Right atrium auricular region (tissue), 2 donors: ENCODE data around the gene SKI. TPM values are rescaled to one million over a fixed set of nuclear protein-coding genes. Genes with fewer than 3 reads are reported as not detected.

ENCODE experiments used
- DNase-seq: peaks from one replicate; pipeline ENCODE4 v3.0.0-alpha.2; 2019; ENCODE audit warnings: low spot score
- H3K27ac ChIP-seq, 2 donors: fragments of 200-600 bp; sonication (generic); 1 replicate in 1 of 2; 2 replicates in 1 of 2; pipeline ENCODE4 v1.5.1; 2016 to 2019
- H3K27me3 ChIP-seq, 2 donors: fragments of 200-600 bp; sonication (generic); one replicate each; pipeline versions ENCODE4 v1.5.1 to v1.6.0; 2017 to 2019
- H3K36me3 ChIP-seq: fragments of 200-600 bp; sonication (generic); one replicate; pipeline ENCODE4 v1.5.1; 2016
- H3K4me1 ChIP-seq, 2 donors: fragments of 200-600 bp; sonication (generic); one replicate each; pipeline versions ENCODE4 v1.5.1 to v1.6.0; 2017 to 2019
- H3K4me3 ChIP-seq, 2 donors: fragments of 200-600 bp; sonication (generic); 1 replicate in 1 of 2; 2 replicates in 1 of 2; pipeline ENCODE4 v1.5.1; 2017 to 2019; ENCODE audit warnings: mild to moderate bottlenecking in 1 of 2, moderate library complexity in 1 of 2
- H3K9me3 ChIP-seq, 2 donors: fragments of 200-600 bp; sonication (generic); one replicate each; pipeline ENCODE4 v1.5.1; 2019
- CTCF ChIP-seq, 2 donors: fragments of 200-600 bp; sonication (generic); IDR thresholded peaks; one replicate each; pipeline ENCODE4 v1.5.1; 2019; ENCODE audit warnings: antibody characterized with exemption in 2 of 2
- total RNA-seq, 2 donors: library from RNA; depleted of rRNA; stranded (reverse); fragments of >200 nt; gene quantifications; one replicate each; pipeline ENCODE4 v1.1.0, GENCODE V29; 2016

SKI gene
- total RNA-seq, 2 donors from 2014 or later = 36.7 to 57.2 TPM

GRCh38 chr1:2342384-2343022 is 114.4 kb downstream of the SKI start:
- no peak for TF ChIP-seq CTCF (IDR thresholded peaks at IDR 0.05)
- Histone ChIP-seq H3K4me1 (no peaks in the 10 kb centered on the region), H3K27me3 (no peaks in the 10 kb centered on the region), H3K4me3 (no peak overlapping the region), H3K9me3 (no peaks in the 10 kb centered on the region), H3K36me3 (no peaks in the 10 kb centered on the region), H3K27ac (no peak overlapping the region)
- no peak for DNase-seq

GRCh38 chr1:2343023-2343935 is 115.2 kb downstream of the SKI start:
- no peaks in the 10 kb centered on the region for H3K4me1 ChIP-seq
- TF ChIP-seq CTCF (IDR thresholded peaks at IDR 0.05) = no peak

DNA sequence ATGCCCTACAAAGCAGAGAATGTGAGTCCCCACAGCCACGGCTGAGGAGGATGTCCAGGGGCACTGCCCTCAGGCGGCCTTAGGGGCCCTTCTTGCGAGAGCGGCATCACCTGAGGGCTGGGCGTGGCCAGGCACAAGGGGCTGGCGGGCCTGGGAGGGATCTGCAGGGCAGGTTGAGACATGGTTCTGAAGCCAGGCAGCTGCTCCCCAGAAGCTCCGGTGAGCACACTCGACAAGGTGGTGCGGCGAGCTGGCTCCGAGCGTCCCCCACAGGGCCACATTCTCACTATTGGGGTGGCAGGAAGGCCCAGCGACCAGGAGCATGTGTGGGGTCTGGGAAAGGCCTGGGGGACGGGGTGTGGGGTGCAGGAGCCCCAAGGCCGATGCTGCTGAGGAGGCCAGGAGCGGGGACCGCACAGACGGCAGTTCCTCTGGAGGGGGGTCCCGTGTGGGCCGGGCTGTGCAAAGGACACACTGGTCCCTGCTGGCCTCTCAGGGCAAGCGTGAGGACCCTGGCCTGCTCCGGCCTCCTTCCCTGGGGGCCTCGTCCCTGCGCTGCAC is 116.1 kb downstream of the SKI start:
- H3K4me1 ChIP-seq = no peaks in the 10 kb centered on the region
- H3K4me3 ChIP-seq = no peak overlapping the region
- no peaks in the 10 kb centered on the region for H3K36me3 ChIP-seq
- TF ChIP-seq CTCF (IDR thresholded peaks at IDR 0.05) = no peak
- H3K9me3 ChIP-seq = no peaks in the 10 kb centered on the region
- no peak for DNase-seq
- H3K27me3 ChIP-seq = no peaks in the 10 kb centered on the region
- no peak overlapping the region for H3K27ac ChIP-seq

More at GRCh38 chr1:2343023-2343935, 115.2 kb downstream of the SKI start:
- H3K36me3 ChIP-seq = no peaks in the 10 kb centered on the region
- H3K27me3 ChIP-seq = no peaks in the 10 kb centered on the region
- no peaks in the 10 kb centered on the region for H3K9me3 ChIP-seq
- no peak overlapping the region for H3K27ac ChIP-seq
- no peak overlapping the region for H3K4me3 ChIP-seq
- DNase-seq = no peak

- no peaks in the 10 kb centered on the region for H3K36me3 ChIP-seq
- no peaks in the 10 kb centered on the region for H3K27me3 ChIP-seq
- no peak overlapping the region for H3K4me3 ChIP-seq
- no peaks in the 10 kb centered on the region for H3K4me1 ChIP-seq
- no peaks in the 10 kb centered on the region for H3K9me3 ChIP-seq
- no peak overlapping the region for H3K27ac ChIP-seq
- no peak for DNase-seq
- TF ChIP-seq CTCF (IDR thresholded peaks at IDR 0.05) = no peak
Measured at GRCh38 chr1:2344744-2345296, 116.7 kb downstream of the SKI start.

GRCh38 chr1:2345297-2346075 is 117.4 kb downstream of the SKI start:
- Histone ChIP-seq H3K27me3 (no peaks in the 10 kb centered on the region), H3K9me3 (no peaks in the 10 kb centered on the region), H3K36me3 (no peaks in the 10 kb centered on the region), H3K4me1 (no peaks in the 10 kb centered on the region), H3K27ac (no peak overlapping the region), H3K4me3 (no peak overlapping the region)
- TF ChIP-seq CTCF (IDR thresholded peaks at IDR 0.05) = no peak
- no peak for DNase-seq
